Tibial artery (tissue), 4 donors: Measurements from ENCODE around the gene KLHL35.
A peak's percentile ranks its signal among the peaks of the same experiment; 100 is the strongest.

Experiments
- DNase-seq, 2 donors: peaks; one replicate each; pipeline ENCODE4 v3.0.0-alpha.2; 2019
- H3K27ac ChIP-seq, 2 donors: fragments of 200-600 bp; sonication (generic) in 1 of 2; 1 replicate in 1 of 2; 2 replicates in 1 of 2; pipeline ENCODE4 v1.5.1; 2018 to 2019; ENCODE audit warnings: mild to moderate bottlenecking in 1 of 2
- H3K27me3 ChIP-seq, 2 donors: fragments of 200-600 bp; sonication (generic) in 1 of 2; one replicate each; pipeline versions ENCODE4 v1.5.1 to v1.6.0; 2016 to 2019
- H3K36me3 ChIP-seq, 3 donors: fragments of 200-600 bp; sonication (generic) in 2 of 3; one replicate each; pipeline ENCODE4 v1.5.1; 2016 to 2019; ENCODE audit warnings: mild to moderate bottlenecking in 2 of 3
- H3K4me1 ChIP-seq, 4 donors: fragments of 200-600 bp; sonication (generic) in 2 of 4; 1 replicate in 3 of 4; 2 replicates in 1 of 4; pipeline ENCODE4 v1.5.1; 2016 to 2019
- H3K4me3 ChIP-seq, 2 donors: fragments of 200-600 bp; sonication (generic) in 1 of 2; 1 replicate in 1 of 2; 2 replicates in 1 of 2; pipeline ENCODE4 v1.5.1; 2018 to 2019; ENCODE audit warnings: mild to moderate bottlenecking in 2 of 2
- H3K9me3 ChIP-seq, 3 donors: fragments of 200-600 bp; sonication (generic) in 1 of 3; one replicate each; pipeline ENCODE4 v1.5.1; 2016 to 2019
- intact Hi-C: fragments of 100-400 bp; cut with DNase I; formaldehyde crosslinking; loops from one replicate; pipeline ENCODE4 v1.15.0; 2023; ENCODE audit warnings: low total_unique reads
- TF ChIP-seq, protein P1 (sequence below), 2 experiments: fragments of 200-600 bp in 1 of 2; fragments of 450-650 bp in 1 of 2; IDR thresholded peaks; one replicate each; pipeline ENCODE4 v1.5.1; 2017 to 2019; ENCODE audit warnings: antibody characterized with exemption in 2 of 2, mild to moderate bottlenecking in 1 of 2, moderate library complexity in 1 of 2

The KLHL35 gene

DNA sequence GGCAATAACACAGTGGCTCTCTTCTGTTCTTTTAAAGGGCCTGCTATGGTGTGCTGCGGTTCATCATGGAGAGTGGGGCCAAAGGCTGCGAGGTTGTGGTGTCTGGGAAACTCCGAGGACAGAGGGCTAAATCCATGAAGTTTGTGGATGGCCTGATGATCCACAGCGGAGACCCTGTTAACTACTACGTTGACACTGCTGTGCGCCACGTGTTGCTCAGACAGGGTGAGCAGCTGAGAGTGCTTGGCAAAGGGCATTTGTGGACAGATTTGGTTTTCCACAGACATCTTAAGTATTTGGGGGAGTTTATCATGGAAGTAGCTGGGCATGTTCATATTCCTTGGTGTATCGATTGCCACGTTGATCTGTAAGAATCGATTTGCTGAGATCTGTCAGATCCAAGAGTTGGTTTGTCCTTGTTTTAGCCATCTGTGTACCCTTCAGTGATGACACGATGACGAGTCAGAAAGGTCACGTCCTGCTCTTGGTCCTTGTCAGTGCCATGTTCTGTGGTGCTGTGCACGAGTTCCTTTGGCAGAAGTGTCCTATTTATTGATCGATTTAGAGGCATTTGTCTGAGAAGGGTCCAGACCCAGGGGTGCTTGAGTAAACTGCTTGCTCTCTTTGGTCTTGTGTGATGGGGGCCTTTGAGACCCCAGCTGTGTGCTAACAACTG lies 28.9 kb downstream of the KLHL35 start:
- H3K27me3 ChIP-seq: no peaks in the 10 kb centered on the region
- peaks cover 56 to 72% (median 68%) of the 10 kb centered on the region in 3 donors for H3K36me3 ChIP-seq
- H3K9me3 ChIP-seq: no peaks in the 10 kb centered on the region
- intact Hi-C loops: no loop called here
- H3K27ac ChIP-seq: no peak overlapping the region
- no peak overlapping the region for H3K4me3 ChIP-seq
- DNase-seq: no peak
- TF ChIP-seq, protein P1, sequence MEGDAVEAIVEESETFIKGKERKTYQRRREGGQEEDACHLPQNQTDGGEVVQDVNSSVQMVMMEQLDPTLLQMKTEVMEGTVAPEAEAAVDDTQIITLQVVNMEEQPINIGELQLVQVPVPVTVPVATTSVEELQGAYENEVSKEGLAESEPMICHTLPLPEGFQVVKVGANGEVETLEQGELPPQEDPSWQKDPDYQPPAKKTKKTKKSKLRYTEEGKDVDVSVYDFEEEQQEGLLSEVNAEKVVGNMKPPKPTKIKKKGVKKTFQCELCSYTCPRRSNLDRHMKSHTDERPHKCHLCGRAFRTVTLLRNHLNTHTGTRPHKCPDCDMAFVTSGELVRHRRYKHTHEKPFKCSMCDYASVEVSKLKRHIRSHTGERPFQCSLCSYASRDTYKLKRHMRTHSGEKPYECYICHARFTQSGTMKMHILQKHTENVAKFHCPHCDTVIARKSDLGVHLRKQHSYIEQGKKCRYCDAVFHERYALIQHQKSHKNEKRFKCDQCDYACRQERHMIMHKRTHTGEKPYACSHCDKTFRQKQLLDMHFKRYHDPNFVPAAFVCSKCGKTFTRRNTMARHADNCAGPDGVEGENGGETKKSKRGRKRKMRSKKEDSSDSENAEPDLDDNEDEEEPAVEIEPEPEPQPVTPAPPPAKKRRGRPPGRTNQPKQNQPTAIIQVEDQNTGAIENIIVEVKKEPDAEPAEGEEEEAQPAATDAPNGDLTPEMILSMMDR (IDR thresholded peaks at IDR 0.05): no peak
- peaks cover 0 to 29% (median 18%) of the 10 kb centered on the region in 4 donors for H3K4me1 ChIP-seq

- TF ChIP-seq, protein P1 (IDR thresholded peaks at IDR 0.05): no peak
- intact Hi-C loops: no loop called here
- H3K4me1 ChIP-seq: peaks cover 0 to 29% (median 18%) of the 10 kb centered on the region in 4 donors
- H3K27ac ChIP-seq: no peak overlapping the region
- H3K27me3 ChIP-seq: no peaks in the 10 kb centered on the region
- H3K36me3 ChIP-seq: peaks cover 53 to 68% (median 68%) of the 10 kb centered on the region in 3 donors
- DNase-seq: no peak
- H3K4me3 ChIP-seq: no peak overlapping the region
- no peaks in the 10 kb centered on the region for H3K9me3 ChIP-seq
These were observed 30.0 kb downstream of the KLHL35 start for GRCh38 chr11:75403037-75403436.

GRCh38 chr11:75402002-75402773 lies 30.8 kb downstream of the KLHL35 start:
- intact Hi-C loops: no loop called here
- DNase-seq: no peak
- H3K4me3 ChIP-seq: no peak overlapping the region
- no peaks in the 10 kb centered on the region for H3K27me3 ChIP-seq
- no peak overlapping the region for H3K27ac ChIP-seq
- H3K4me1 ChIP-seq: peaks cover 0 to 29% (median 18%) of the 10 kb centered on the region in 4 donors
- no peaks in the 10 kb centered on the region for H3K9me3 ChIP-seq
- TF ChIP-seq, protein P1 (IDR thresholded peaks at IDR 0.05): no peak
- peaks cover 52 to 66% (median 65%) of the 10 kb centered on the region in 3 donors for H3K36me3 ChIP-seq

DNA sequence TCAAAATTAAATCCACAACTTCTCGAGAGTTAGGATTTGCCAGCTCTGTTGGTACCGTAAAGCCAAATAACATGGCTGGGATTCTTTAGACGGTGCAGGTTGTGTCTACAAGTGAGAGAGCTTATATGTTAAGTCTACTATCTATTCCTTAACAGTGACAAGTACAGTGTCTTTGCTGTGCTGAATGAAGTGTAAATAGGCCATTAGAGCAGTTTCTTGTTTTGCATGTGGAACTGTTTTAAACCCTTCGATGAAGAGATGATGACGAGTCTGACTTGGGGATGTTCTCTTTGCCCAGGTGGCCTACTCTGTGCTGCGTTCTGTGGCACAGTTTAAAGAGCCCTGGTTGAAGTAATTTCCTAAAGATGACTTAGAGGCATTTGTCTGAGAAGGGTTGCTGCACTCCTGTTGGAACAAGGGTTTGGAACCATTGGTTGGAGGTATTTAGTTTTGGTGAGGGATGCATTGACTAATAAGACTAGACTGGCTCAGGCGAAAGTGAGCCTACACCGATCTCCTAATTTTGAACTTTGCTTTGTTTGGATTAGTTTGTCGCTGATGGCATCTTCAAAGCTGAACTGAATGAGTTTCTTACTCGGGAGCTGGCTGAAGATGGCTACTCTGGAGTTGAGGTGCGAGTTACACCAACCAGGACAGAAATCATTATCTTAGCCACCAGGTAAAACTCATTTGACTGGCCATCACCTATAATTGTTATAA lies 32.7 kb downstream of the KLHL35 start:
- intact Hi-C loops: no loop called here
- Histone ChIP-seq H3K36me3 (peaks cover 35 to 47% (median 47%) of the 10 kb centered on the region in 3 donors), H3K27me3 (no peaks in the 10 kb centered on the region), H3K4me1 (peaks cover 0 to 29% (median 18%) of the 10 kb centered on the region in 4 donors), H3K27ac (peak overlapping the region; percentile 87 to 88), H3K4me3 (peak overlapping the region; percentile 60 to 70), H3K9me3 (no peaks in the 10 kb centered on the region)
- TF ChIP-seq, protein P1 (IDR thresholded peaks at IDR 0.05): no peak
- DNase-seq: no peak

DNA sequence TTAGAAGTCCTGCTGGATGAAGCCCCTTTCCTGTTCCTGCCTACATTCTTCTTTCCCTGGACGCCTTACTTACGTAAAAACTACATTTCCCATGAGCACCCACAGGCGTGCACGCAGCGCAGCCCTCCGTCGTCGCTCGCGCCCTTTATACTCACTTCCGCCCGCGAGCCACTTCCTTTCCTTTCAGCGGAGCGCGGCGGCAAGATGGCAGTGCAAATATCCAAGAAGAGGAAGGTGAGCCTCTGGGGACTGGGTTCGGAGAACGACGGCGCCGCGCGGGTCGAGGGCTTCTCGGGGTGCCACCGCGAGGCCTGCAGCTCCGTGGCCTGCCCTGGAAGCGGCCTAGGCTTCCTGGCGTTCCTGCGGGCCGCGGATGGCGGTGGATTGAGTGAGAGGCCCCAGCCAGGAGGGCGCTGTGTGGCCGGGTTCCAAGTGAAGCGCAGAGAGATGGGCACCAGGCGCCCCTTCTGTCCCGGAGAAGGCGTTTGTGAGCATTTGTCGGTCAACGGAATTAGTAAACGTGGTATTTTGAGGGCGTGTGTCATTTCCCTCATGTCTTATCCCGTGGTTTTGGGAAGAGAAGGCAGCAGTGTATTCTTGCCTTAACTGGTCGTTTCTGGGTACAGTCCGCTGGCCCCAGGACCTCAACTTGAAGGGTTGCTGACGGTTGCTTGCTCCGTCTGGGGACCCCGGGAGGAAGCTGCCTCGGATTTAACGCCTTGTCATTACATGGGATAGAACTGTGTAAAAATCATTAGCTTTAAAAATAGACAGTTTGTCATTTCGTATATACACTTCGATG lies 33.5 kb downstream of the KLHL35 start, which contains the start of gene RPS3:
RPS3 (plus strand) TSS at position 175 of the 802 bp plus-strand sequence; CDS start at position 205, 30 bp downstream.
- Histone ChIP-seq H3K36me3 (peaks cover 28 to 39% (median 39%) of the 10 kb centered on the region in 3 donors), H3K9me3 (no peaks in the 10 kb centered on the region), H3K27me3 (no peaks in the 10 kb centered on the region), H3K27ac (peak within 1 kb of the TSS; percentile 87 to 88), H3K4me3 (peak within 1 kb of the TSS; percentile 60 to 70), H3K4me1 (peaks cover 0 to 29% (median 18%) of the 10 kb centered on the region in 4 donors)
- peak; percentile 94 to 95 for DNase-seq
- TF ChIP-seq, protein P1 (IDR thresholded peaks at IDR 0.05): peak in 1 of 2 experiments; percentile 25
- intact Hi-C loops: loop anchor here (10.0 kb wide), 1 partner anchor 45 kb away; no protein-coding TSS in a partner anchor
